NCI-H2196 treated with DMSO at 0.1 percent for 48 hours (cell line): Measurements from ENCODE around the gene NELL2.

ENCODE experiments used
- DNase-seq: peaks from one replicate; lab custom pipeline; 2025; ENCODE audit not compliant: unreplicated experiment; lab: John Stamatoyannopoulos, UW

Gene NELL2

DNA sequence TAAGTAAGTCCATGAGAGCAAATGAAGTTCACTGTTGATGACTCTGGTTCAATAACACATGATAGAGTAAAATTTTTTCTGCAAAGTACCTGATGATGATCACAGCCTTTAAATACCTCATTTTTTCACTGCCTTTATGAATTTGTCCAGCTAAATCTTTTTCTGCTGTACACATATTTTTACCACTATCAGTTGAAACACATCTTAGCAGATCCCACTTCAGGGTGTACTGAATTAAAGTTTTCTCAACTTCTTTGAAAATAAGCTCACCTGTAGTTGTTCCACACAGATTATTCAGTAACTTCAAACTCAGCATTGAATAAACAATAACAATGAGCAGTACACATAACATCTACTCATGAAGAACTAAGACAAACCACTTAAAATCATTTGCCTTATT is 385.9 kb downstream of the NELL2 start:
- DNase-seq: no peak

GRCh38 chr12:44488180-44488579 is 387.9 kb downstream of the NELL2 start:
- no peak for DNase-seq

DNA sequence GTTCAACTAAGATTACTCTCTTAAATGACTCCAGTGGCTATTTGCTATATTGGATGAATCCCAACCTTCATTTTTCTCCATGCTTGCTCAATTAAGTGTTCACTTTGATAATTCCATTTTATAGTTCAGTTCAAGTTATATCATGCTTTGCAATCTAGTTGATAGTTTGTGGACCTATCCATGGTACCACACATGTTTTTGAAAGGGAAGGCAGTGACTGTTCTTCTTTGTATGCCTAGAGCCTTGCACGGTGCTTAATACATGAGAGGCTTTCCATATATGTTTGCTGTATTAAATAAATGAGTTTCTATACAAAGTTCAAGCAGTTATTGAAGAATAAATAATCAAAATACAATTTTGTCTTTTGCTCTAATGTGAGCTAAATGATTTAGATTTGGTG is 391.3 kb downstream of the NELL2 start:
- no peak for DNase-seq

DNA sequence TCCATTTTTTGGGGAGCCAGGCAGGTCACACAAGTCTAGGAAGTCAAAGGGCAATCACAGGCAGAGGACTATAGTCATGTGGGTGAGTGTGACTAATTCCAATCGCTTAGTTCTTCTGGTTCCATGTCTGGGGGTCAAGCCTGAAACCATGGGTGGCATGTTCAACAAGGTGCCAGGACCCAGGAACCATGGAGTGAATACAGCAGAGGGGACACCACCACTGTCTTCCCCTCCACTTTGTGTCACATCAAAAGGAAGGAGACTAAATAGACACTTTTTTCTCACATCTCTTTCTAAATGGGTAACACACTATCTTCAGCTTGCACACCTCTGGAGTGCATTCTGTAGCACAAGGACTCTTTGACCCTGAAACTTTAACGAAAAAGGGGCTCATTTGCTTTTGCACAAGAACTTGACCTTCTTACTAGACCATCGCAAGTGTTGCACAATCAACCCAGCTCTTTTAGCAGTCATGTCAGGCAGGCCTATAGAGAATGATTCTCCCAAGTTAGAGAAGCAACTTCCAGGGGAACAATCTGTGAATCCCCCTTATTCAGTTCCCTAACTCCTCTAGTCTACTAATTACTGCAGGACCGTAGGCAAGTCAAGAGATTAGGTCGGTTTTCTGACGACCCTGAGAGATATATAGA is 398.7 kb downstream of the NELL2 start:
- no peak for DNase-seq

DNA sequence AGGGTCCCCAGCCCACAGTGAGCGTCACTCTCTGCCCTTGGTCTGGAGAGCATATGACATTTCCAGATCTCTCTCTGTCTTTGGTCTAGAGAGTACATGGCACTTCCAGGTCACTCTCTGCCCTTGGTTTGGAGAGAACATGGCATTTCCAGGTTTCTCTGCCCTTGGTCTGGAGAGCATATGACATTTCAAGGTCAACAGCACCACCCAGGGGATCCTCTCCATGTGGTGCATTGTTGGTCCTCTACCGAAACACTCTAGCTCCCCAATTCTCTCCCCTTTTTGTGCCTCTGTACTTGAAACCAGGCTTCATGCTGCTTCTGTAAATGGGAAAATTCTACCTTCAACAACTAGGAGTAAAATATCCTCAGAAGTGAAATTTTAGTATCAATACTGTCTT is 399.4 kb downstream of the NELL2 start:
- DNase-seq: no peak

DNA sequence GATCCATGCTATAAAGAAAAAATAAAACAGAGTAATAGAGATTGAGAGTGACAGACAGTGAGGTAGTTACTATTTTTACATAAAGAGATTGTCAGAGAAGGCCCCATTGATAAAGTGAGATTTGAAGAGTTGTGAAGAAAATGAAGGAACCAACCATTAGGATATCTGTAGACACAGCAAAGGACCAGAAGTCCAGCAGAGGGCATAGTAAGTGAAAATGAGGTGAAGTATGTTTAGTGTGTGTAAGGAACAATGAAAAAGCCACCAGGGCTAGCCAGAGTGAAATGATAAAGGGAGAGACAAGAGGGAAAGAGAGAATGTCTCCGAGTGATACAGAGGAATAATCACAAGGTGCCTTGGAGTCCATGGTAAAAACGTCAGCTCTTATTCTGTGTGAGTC is 411.0 kb downstream of the NELL2 start:
- no peak for DNase-seq

GRCh38 chr12:44464180-44464579 is 411.9 kb downstream of the NELL2 start:
- no peak for DNase-seq

GRCh38 chr12:44462729-44463128 is 413.4 kb downstream of the NELL2 start:
- DNase-seq: no peak

GRCh38 chr12:44460261-44460660 is 415.9 kb downstream of the NELL2 start:
- DNase-seq: no peak

DNA sequence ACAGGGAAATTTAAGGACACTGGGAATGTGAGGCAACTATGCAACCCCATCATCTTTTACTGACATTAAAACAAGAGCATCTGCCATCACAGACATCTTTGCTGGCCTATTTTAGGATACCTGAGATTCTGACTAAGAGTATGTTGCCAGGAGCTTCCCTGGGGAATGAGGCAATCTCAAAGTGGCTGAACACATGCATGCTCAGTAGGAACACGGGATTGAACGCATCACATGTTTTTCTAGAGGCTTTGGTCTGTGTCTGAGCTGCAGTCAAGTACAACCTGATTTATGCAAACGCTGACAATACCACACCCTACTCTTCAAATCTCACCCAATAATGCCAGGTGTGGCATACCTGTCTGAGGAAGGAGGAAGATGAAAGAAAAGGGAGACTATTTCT is 416.5 kb downstream of the NELL2 start:
- DNase-seq: no peak
